ENCODE measurements around the gene ATP5IF1. TPM values are rescaled to one million over a fixed set of nuclear protein-coding genes. Genes with fewer than 3 reads are reported as not detected.

ATP5IF1 gene
- total RNA-seq, 4 donors from 2014 or later, result 100 to 145 (median 118) TPM

DNA sequence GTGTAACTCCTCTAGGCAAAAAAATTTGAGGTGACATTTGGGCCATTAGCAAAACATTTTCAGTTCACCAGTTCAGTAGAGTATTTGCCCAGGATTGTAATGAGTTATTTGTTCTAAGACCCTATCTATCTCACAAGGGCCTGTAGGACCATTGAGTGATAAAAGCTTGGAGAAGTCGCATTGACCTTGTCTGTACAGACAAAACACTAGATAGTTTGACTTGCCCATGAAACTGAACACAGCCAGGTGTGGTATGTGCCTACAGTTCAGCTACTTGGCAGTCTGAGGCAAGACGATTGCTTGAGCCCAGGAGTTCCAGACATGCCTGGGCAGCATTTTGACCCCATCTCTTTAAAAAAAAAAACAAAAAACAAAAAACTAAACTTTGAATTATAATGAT is 3.1 kb downstream of the ATP5IF1 start:
- TF ChIP-seq, protein P1, sequence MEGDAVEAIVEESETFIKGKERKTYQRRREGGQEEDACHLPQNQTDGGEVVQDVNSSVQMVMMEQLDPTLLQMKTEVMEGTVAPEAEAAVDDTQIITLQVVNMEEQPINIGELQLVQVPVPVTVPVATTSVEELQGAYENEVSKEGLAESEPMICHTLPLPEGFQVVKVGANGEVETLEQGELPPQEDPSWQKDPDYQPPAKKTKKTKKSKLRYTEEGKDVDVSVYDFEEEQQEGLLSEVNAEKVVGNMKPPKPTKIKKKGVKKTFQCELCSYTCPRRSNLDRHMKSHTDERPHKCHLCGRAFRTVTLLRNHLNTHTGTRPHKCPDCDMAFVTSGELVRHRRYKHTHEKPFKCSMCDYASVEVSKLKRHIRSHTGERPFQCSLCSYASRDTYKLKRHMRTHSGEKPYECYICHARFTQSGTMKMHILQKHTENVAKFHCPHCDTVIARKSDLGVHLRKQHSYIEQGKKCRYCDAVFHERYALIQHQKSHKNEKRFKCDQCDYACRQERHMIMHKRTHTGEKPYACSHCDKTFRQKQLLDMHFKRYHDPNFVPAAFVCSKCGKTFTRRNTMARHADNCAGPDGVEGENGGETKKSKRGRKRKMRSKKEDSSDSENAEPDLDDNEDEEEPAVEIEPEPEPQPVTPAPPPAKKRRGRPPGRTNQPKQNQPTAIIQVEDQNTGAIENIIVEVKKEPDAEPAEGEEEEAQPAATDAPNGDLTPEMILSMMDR (IDR thresholded peaks at IDR 0.05; ENCODE audit: low read depth), result no peak

DNA sequence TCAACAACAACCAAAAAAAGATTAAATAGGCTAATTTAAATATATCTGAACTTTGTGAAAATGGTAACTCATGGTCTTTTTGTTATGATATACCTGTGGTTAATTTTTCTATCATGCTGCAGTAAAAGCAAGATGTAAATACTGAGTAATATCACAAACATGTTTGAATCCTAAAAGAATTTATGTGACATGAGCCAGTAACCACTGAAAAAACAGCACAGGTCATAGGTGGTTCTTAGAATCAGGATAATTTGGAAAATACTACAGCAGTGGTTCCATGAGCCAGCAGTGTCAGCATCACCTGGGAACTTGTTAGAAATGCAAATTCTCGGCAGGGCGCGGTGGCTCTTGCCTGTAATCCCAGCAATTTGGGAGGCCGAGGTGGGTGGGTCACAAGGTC is 4.1 kb downstream of the ATP5IF1 start:
- TF ChIP-seq, protein P1 (IDR thresholded peaks at IDR 0.05; ENCODE audit: low read depth), result no peak

DNA sequence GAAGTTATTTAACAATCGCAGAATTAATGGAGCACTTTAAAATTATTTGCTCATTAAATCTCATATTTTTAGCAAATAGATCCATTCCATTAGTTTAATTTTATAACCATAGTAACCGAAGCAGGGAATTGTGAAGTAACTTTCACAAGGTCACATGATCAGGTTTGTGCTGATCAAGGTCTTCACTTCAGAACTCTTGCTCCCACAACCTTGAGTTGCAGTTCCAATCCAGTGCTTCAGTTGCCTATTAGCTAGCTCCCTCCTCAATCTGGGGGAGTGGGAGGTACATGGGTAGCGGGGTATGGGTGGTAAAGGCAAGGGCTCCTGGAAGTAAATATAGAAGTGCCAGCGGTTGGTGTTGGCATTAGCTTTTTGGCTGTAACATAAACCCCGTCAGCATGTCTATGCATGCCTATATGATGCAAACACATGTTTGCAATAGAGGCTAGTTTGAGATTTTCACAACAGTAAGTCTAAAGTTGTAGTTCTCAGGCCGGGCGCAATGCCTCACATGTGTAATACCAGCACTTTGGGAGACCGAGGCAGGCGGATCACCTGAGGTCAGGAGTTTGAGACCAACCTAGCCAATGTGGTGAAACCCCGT is 5.8 kb downstream of the ATP5IF1 start:
- TF ChIP-seq, protein P1 (IDR thresholded peaks at IDR 0.05; ENCODE audit: low read depth), result no peak

DNA sequence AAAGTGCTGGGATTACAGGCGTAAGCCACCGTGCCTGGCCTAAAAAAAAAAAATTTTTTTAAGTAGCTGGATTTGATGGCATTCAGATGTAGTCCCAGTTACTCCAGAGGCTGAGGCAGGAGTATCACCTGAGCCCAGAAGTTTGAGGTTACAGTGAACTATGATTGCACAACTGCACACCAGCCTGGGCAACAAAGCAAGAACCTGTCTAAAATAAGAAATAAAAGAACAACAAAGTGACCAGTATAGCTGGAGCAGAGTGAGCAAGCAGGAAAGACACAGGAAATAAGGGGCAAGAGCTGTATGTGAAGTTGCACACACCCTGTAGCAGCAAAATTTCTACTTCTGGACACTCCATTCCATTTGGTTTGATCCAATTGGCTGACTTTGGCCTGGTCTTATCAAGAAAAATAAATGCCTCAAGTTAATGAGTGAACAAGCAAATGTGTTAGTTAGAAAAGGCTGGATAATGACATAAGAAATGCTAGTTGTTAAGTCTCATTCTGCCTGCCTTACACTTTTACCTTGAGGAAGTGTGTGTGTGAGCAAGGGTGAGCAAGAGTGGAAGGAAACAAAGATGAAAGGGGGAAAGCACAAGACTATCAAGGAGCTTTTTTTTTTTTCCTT is 7.9 kb downstream of the ATP5IF1 start:
- TF ChIP-seq, protein P1 (IDR thresholded peaks at IDR 0.05; ENCODE audit: low read depth), result no peak

DNA sequence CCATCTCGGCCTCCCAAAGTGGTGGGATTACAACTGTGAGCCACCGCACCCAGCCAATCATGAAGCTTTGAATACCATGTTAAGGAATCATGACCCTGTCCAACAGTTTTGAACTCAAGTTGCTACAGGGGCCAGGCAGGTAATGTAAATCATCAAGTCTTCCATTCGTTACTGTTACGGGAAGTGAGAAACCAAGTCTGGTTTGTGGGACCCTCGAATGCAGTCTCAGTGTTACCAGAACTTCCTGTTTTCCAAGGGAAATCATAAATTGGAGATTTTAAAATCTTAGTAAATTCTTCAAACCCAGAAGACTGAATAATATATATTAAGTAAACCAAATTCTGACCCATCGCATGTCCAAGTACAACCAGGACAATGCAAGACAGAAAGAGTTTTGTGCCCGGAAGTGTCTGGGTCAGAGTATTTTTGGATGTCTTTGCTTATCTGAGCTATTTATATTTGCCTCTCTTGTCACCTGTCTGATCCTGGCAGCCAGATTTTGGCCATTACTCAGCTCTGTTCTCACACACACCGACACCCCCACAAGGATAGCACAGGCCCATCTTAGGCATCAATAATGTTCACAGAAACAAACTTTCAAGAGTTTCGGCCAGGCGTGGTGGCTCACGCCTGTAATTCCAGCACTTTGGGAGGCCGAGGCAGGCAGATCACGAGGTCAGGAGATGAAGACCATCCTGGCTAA is 8.8 kb downstream of the ATP5IF1 start:
- TF ChIP-seq, protein P1 (IDR thresholded peaks at IDR 0.05; ENCODE audit: low read depth), result no peak

DNA sequence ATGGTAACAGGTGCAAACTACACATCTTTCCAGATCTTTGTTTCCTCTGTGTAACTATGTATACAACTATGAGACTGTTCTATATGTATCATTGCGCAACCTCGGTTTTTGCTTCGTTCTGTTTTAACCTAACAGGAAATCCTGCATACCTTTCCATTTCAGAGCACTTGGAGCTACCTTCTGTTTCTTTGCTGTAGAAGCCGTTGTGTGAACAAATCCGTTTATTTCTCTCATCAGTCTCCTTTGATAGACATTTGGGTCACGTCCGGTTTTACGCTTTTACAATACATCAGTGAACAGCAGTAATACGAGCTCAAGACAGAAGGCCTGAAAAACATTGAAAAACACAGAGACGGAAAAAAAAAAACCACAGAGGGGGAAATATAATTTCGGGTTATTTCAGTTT is 10.5 kb downstream of the ATP5IF1 start:
- TF ChIP-seq, protein P1 (IDR thresholded peaks at IDR 0.05; ENCODE audit: low read depth), result no peak

DNA sequence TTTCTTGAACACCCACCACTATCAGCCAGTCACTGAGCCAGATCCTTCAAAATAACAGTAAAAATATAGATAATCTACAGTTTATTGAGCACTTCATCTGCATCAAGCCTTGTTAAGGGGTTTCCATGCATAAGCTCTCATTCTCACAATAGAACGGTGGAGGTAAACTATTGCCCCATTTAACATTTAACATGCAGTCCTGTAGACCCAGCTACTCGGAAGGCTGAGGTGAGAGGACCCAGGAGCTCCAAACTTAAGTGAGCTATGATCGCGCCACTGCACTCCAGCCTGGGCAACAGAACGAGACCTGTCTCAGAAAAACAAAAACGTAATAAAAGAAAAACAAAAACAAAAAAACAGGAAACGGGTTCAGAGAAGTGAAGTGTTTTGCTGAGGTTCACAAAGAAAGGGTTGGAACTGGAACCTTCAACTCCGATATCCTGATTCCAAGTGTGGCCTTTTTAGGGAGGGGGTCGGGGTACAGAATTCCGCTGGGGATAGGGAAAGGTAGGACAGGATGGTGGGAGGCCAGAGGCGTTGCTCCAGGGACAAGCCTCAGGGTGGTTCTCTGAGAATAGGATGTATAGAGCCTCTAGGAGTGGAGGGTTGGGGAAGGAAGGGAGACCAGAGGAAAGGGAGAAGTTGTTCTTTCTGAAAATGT is 11.8 kb downstream of the ATP5IF1 start:
- TF ChIP-seq, protein P1 (IDR thresholded peaks at IDR 0.05; ENCODE audit: low read depth), result no peak
